ENCODE data around the gene CACNG4.

CACNG4 gene

GRCh38 chr17:67049025-67049739 is 84.7 kb downstream of the CACNG4 start:
- H3K79me2 ChIP-seq (ENCODE audit: insufficient read depth, low read length), result no peaks in the 10 kb centered on the region
- H3K4me1 ChIP-seq (ENCODE audit: insufficient read depth, low read length, poor library complexity, severe bottlenecking), result no peaks in the 10 kb centered on the region
- no peak overlapping the region for H3K4me2 ChIP-seq (ENCODE audit: low read depth, low read length, poor library complexity, severe bottlenecking)
- H3K9me3 ChIP-seq (ENCODE audit: insufficient read depth, low read depth, low read length), result peaks cover 16% of the 10 kb centered on the region
- no peak overlapping the region for H2AFZ ChIP-seq (ENCODE audit: low read length)
- H3K27me3 ChIP-seq (ENCODE audit: insufficient read depth, low read length, poor library complexity, severe bottlenecking), result no peaks in the 10 kb centered on the region
- H3K4me3 ChIP-seq (ENCODE audit: low read length, poor library complexity, severe bottlenecking), result no peak overlapping the region
- no peak for TF ChIP-seq CTCF (conservative IDR thresholded peaks at IDR 0.05; ENCODE audit: low read length)
- TF ChIP-seq EZH2phosphoT487 (IDR thresholded peaks at IDR 0.05; ENCODE audit: borderline replicate concordance), result no peak
- H4K20me1 ChIP-seq (ENCODE audit: insufficient read depth, low read length, poor library complexity, severe bottlenecking), result no peaks in the 10 kb centered on the region
- no peaks in the 10 kb centered on the region for H3F3A ChIP-seq (ENCODE audit: low read depth)
- H3K36me3 ChIP-seq (ENCODE audit: insufficient read depth, low read length), result no peaks in the 10 kb centered on the region
- no peaks in the 10 kb centered on the region for H3K9me2 ChIP-seq (replicated peaks; ENCODE audit: low read depth, low read length)
- no peak overlapping the region for H3K9ac ChIP-seq (ENCODE audit: low read depth, low read length, poor library complexity, severe bottlenecking)

DNA sequence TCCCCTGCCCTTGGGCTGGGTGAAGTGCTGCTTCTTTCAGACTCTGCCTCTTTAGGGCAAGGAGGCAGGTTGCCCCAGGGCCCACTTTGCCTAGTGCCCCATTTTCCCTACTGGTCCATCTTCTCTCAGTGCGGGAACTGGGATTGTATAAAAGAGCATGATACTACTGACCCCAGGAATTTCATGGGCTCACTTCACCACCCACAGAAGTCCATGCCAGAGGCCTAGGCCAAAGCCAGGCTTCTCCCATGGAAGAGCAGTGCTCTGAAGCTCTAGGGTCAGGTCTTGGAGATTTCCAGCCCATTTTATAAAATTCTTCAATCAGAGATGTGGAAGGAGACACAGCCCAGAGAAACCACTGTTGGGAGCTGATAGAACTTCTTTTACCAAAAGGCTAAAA is 85.6 kb downstream of the CACNG4 start:
- no peaks in the 10 kb centered on the region for H3F3A ChIP-seq (ENCODE audit: low read depth)
- no peak overlapping the region for H3K9ac ChIP-seq (ENCODE audit: low read depth, low read length, poor library complexity, severe bottlenecking)
- no peak overlapping the region for H2AFZ ChIP-seq (ENCODE audit: low read length)
- H3K79me2 ChIP-seq (ENCODE audit: insufficient read depth, low read length), result no peaks in the 10 kb centered on the region
- peaks cover 16% of the 10 kb centered on the region for H3K9me3 ChIP-seq (ENCODE audit: insufficient read depth, low read depth, low read length)
- H3K27me3 ChIP-seq (ENCODE audit: insufficient read depth, low read length, poor library complexity, severe bottlenecking), result no peaks in the 10 kb centered on the region
- no peaks in the 10 kb centered on the region for H3K36me3 ChIP-seq (ENCODE audit: insufficient read depth, low read length)
- no peak for TF ChIP-seq EZH2phosphoT487 (IDR thresholded peaks at IDR 0.05; ENCODE audit: borderline replicate concordance)
- no peak for TF ChIP-seq CTCF (conservative IDR thresholded peaks at IDR 0.05; ENCODE audit: low read length)
- no peak overlapping the region for H3K4me2 ChIP-seq (ENCODE audit: low read depth, low read length, poor library complexity, severe bottlenecking)
- H4K20me1 ChIP-seq (ENCODE audit: insufficient read depth, low read length, poor library complexity, severe bottlenecking), result no peaks in the 10 kb centered on the region
- no peaks in the 10 kb centered on the region for H3K9me2 ChIP-seq (replicated peaks; ENCODE audit: low read depth, low read length)
- no peak overlapping the region for H3K4me3 ChIP-seq (ENCODE audit: low read length, poor library complexity, severe bottlenecking)
- no peaks in the 10 kb centered on the region for H3K4me1 ChIP-seq (ENCODE audit: insufficient read depth, low read length, poor library complexity, severe bottlenecking)

DNA sequence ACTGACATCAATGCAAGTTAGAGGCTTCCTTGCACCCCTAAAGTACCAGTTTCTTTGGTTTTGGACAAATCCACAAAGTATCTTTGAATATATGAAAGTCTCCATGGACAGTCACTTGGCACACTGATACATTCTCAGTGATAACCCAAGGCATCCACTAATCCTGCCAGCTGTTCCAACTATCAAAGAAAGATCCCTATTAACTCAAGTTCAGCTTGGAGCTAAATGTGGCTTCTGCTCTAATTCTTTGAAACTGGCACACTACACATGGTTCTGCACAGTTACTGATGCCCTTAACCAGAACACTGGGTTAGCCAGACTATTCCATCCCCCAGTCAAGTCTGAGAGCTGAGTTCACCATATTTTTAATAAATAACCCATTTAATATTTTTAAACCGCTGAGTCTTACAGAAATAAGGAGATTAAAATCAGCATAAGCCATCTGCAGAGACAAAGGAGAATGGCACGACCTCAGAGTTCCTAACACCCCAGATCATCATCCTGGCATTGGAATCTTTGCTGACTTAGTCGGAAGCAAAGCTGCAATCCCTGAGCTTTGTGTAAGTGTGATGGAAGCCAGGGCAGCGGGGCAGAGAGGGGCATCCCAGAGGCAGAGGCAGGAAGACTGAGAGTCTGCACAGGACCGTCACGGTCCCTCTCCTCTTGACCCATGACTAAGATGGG is 86.1 kb downstream of the CACNG4 start:
- Histone ChIP-seq H3K36me3 (ENCODE audit: insufficient read depth, low read length) (no peaks in the 10 kb centered on the region), H3K4me1 (ENCODE audit: insufficient read depth, low read length, poor library complexity, severe bottlenecking) (no peaks in the 10 kb centered on the region), H3K9me3 (ENCODE audit: insufficient read depth, low read depth, low read length) (peaks cover 16% of the 10 kb centered on the region), H3F3A (ENCODE audit: low read depth) (no peaks in the 10 kb centered on the region), H4K20me1 (ENCODE audit: insufficient read depth, low read length, poor library complexity, severe bottlenecking) (no peaks in the 10 kb centered on the region), H2AFZ (ENCODE audit: low read length) (no peak overlapping the region), H3K79me2 (ENCODE audit: insufficient read depth, low read length) (no peaks in the 10 kb centered on the region), H3K4me2 (ENCODE audit: low read depth, low read length, poor library complexity, severe bottlenecking) (no peak overlapping the region), H3K27me3 (ENCODE audit: insufficient read depth, low read length, poor library complexity, severe bottlenecking) (no peaks in the 10 kb centered on the region), H3K9me2 (replicated peaks; ENCODE audit: low read depth, low read length) (no peaks in the 10 kb centered on the region), H3K9ac (ENCODE audit: low read depth, low read length, poor library complexity, severe bottlenecking) (no peak overlapping the region), H3K4me3 (ENCODE audit: low read length, poor library complexity, severe bottlenecking) (no peak overlapping the region)
- TF ChIP-seq CTCF (conservative IDR thresholded peaks at IDR 0.05; ENCODE audit: low read length) (no peak), EZH2phosphoT487 (IDR thresholded peaks at IDR 0.05; ENCODE audit: borderline replicate concordance) (no peak)
